ENCODE data around the gene SCNN1A. TPM values are rescaled to one million over a fixed set of nuclear protein-coding genes. Genes with fewer than 3 reads are reported as not detected.

The SCNN1A gene
- total and polyA plus RNA-seq, 2 of the 4 experiments (the other 2 are of a cell fraction) = 0.41 TPM; not detected in 1

DNA sequence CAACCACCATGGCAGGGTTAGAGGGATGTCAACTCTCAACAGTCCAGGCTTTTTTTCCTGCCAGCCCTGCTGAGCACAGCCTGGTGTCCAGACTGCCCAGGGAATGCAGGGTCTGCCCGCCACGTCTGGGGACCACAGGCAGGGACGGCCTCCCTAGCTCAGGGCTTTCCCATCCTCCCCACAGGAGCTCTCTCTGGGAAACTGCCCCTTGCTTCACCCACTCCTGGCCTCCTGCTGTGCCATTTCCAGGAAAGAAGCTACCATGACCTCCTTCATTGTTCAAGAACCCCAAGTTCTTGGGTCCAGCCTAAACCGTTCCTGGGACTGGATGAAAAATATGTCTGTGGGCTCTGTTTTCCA lies 4.8 kb downstream of the SCNN1A start:
- Histone ChIP-seq H2BK120ac (ENCODE audit: low read depth, low read length) (peak overlapping the region; percentile 78), H3K56ac (ENCODE audit: extremely low read depth, insufficient read depth, low read length) (no peak overlapping the region), H3K27me3 (ENCODE audit: control insufficient read depth, insufficient read depth, low read length) (no peaks in the 10 kb centered on the region), H3K4me2 (ENCODE audit: low read depth, low read length) (no peak overlapping the region), H3K9me1 (ENCODE audit: insufficient read depth, low read length) (peaks cover 14% of the 10 kb centered on the region), H3K4ac (ENCODE audit: low read depth, low read length) (peak overlapping the region; percentile 69), H3K27ac (ENCODE audit: insufficient read depth, low read length) (no peak overlapping the region), H2AK9ac (replicated peaks; ENCODE audit: low read depth, low read length, poor library complexity) (peak overlapping the region; percentile 84), H3K79me1 (ENCODE audit: low read depth in 1 of 2, low read length in 2 of 2) (no peaks in the 10 kb centered on the region), H3K36me3 (ENCODE audit: control insufficient read depth, insufficient read depth, low read length) (no peaks in the 10 kb centered on the region), H4K5ac (ENCODE audit: low read depth, low read length) (peak overlapping the region; percentile 47), H2AFZ (replicated peaks; ENCODE audit: low read length, poor library complexity) (peak overlapping the region; percentile 58), H3K9ac (ENCODE audit: low read depth, low read length) (0 out of 2 replicates have a peak overlapping the region, but pooled peaks have one; percentile 2), H2BK5ac (ENCODE audit: low read depth, low read length, poor library complexity, severe bottlenecking) (peak overlapping the region; percentile 19), H3K18ac (ENCODE audit: low read depth, low read length) (peak overlapping the region; percentile 78), H2BK20ac (ENCODE audit: low read depth, low read length) (peak overlapping the region; percentile 83), H3K4me1 (ENCODE audit: control insufficient read depth, insufficient read depth, low read length) (peaks cover 19% of the 10 kb centered on the region), H3K9me3 (ENCODE audit: control insufficient read depth, insufficient read depth, low read length) (no peaks in the 10 kb centered on the region), H2AK5ac (ENCODE audit: low read depth, low read length) (peak overlapping the region; percentile 24; the same call in 1 of the 2 replicates), H3K4me3 (ENCODE audit: insufficient read depth, low read depth, low read length) (no peak overlapping the region), H4K20me1 (ENCODE audit: insufficient read depth, low read length) (no peaks in the 10 kb centered on the region), H3K23ac (ENCODE audit: low read depth, low read length) (no peak overlapping the region), H4K91ac (ENCODE audit: insufficient read depth, low read depth, low read length) (peak overlapping the region; percentile 20), H3K14ac (replicated peaks; ENCODE audit: low read depth, low read length) (peak overlapping the region; percentile 67), H2BK15ac (ENCODE audit: low read depth, low read length) (peak overlapping the region; percentile 25; the same call in 2 of the 3 replicates), H4K8ac (ENCODE audit: low read depth in 2 of 2, low read length in 2 of 2) (peak overlapping the region in 1 of 2 experiments; percentile 61; a peak in 1 of 4 replicates)
- POLR2A ChIA-PET (ENCODE audit: unreplicated experiment) = no interaction called here
- TF ChIP-seq, protein P1, sequence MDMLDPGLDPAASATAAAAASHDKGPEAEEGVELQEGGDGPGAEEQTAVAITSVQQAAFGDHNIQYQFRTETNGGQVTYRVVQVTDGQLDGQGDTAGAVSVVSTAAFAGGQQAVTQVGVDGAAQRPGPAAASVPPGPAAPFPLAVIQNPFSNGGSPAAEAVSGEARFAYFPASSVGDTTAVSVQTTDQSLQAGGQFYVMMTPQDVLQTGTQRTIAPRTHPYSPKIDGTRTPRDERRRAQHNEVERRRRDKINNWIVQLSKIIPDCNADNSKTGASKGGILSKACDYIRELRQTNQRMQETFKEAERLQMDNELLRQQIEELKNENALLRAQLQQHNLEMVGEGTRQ (IDR thresholded peaks at IDR 0.05; ENCODE audit: low read depth, low read length) = no peak
- TF ChIP-seq NFE2L2 (IDR thresholded peaks at IDR 0.05; ENCODE audit: low read depth, low read length) (no peak), RCOR1 (IDR thresholded peaks at IDR 0.05; ENCODE audit: insufficient replicate concordance, low read length) (no peak), CEBPB (IDR thresholded peaks at IDR 0.05; ENCODE audit: low read depth, low read length) (no peak), FOS (IDR thresholded peaks at IDR 0.05; ENCODE audit: low read depth, low read length) (no peak), CHD1 (IDR thresholded peaks at IDR 0.05; ENCODE audit: low read depth, low read length) (no peak), MAZ (IDR thresholded peaks at IDR 0.05; ENCODE audit: borderline replicate concordance, low read depth, low read length) (no peak)
- BruUV-seq (replicated peaks) = no TSS peak
- no peak for ATAC-seq (ENCODE audit: low read depth)
- CTCF ChIA-PET = no interaction called here
- in situ Hi-C loops (cut with MboI; ENCODE audit: low sequenced_read_pairs) = loop anchor here (5.0 kb wide), 1 partner anchor 33 kb away; no protein-coding TSS in a partner anchor
- intact Hi-C loops (cut with micrococcal nuclease) = no loop called here
- dilution Hi-C loops (cut with HindIII; ENCODE audit: low sequenced_read_pairs, unreplicated experiment) = no loop called here
- no peak for DNase-seq
- WGBS, 2 experiments (ENCODE audit: extremely low coverage in 2 of 2, insufficient read length in 1 of 2) = no CpG with 5 or more reads among the region's 4 CpGs

Data from IMR-90 (cell line).